K562 (cell line): Measurements from ENCODE around the gene TMSB4X. TPM values are rescaled to one million over a fixed set of nuclear protein-coding genes. Genes with fewer than 3 reads are reported as not detected.

ENCODE experiments used
- ADNP ChIP-seq: fragments of 200-800 bp; sonication (Bioruptor generic); IDR thresholded peaks from 2 replicates; pipeline ENCODE4 v1.6.1; 2016; ENCODE audit warnings: missing genetic modification characterization, missing compliant biosample characterization
- ATF1 ChIP-seq, 2 experiments: fragments of 450-650 bp in 1 of 2; IDR thresholded peaks; 2 replicates each; pipeline ENCODE4 v1.6.1; 2016; ENCODE audit warnings: missing compliant biosample characterization in 1 of 2, missing genetic modification characterization in 1 of 2
- CHD2 ChIP-seq: IDR thresholded peaks from 2 replicates; pipeline ENCODE4 v1.6.1; 2011; ENCODE audit warnings: low read depth, low read length
- ELF1 ChIP-seq: fragments of 200-800 bp; sonication (Bioruptor generic); IDR thresholded peaks from 2 replicates; pipeline ENCODE4 v1.6.1; 2016; ENCODE audit warnings: missing genetic modification characterization, missing compliant biosample characterization
- ELF2 ChIP-seq: fragments of 250-450 bp; sonication (Bioruptor Pico); IDR thresholded peaks from 2 replicates; pipeline ENCODE4 v1.5.0; 2021; ENCODE audit warnings: mild to moderate bottlenecking
- HNRNPUL1 ChIP-seq: fragments of 200-400 bp; formaldehyde crosslinking; IDR thresholded peaks from 2 replicates; pipeline ENCODE4 v1.6.1; 2017; ENCODE audit warnings: low read length
- ILK ChIP-seq: fragments of 450-650 bp; IDR thresholded peaks from 2 replicates; pipeline ENCODE4 v1.6.1; 2016; ENCODE audit warnings: missing genetic modification characterization, low read depth, mild to moderate bottlenecking, missing compliant biosample characterization, moderate library complexity, borderline replicate concordance
- KHSRP ChIP-seq: fragments of 450-650 bp; IDR thresholded peaks from 2 replicates; pipeline ENCODE4 v1.6.1; 2017
- PML ChIP-seq: IDR thresholded peaks from 2 replicates; pipeline ENCODE4 v1.6.1; 2012; ENCODE audit warnings: low read length, inconsistent platforms
- PPARD ChIP-seq: fragments of 250-450 bp; sonication (Bioruptor Pico); IDR thresholded peaks from 2 replicates; pipeline ENCODE4 v1.8.0; 2022; ENCODE audit warnings: inconsistent platforms, mild to moderate bottlenecking, moderate library complexity
- PRPF4 ChIP-seq: fragments of 200-400 bp; formaldehyde crosslinking; IDR thresholded peaks from one replicate; pipeline ENCODE4 v1.6.1; 2017; ENCODE audit warnings: low read length, low read depth, mild to moderate bottlenecking; ENCODE audit not compliant: insufficient read depth, poor library complexity, severe bottlenecking
- RCOR1 ChIP-seq, 2 experiments: IDR thresholded peaks; 2 replicates each; pipeline ENCODE4 v1.6.1; 2012; ENCODE audit warnings: low read depth in 2 of 2, low read length in 2 of 2, borderline replicate concordance in 1 of 2, improper control_type of control experiment in 1 of 2
- ZBTB26 ChIP-seq: fragments of 450-650 bp; formaldehyde crosslinking; IDR thresholded peaks from 2 replicates; pipeline ENCODE4 v1.4.0; 2022; ENCODE audit warnings: missing genetic modification characterization
- ZNF398 ChIP-seq: fragments of 250-450 bp; sonication (Bioruptor Pico); IDR thresholded peaks from 2 replicates; pipeline ENCODE4 v1.8.0; 2021; ENCODE audit warnings: moderate library complexity, mild to moderate bottlenecking, inconsistent platforms
- ZNF695 ChIP-seq: fragments of 450-650 bp; formaldehyde crosslinking; IDR thresholded peaks from 2 replicates; pipeline ENCODE4 v1.4.0; 2020; ENCODE audit warnings: mild to moderate bottlenecking, moderate library complexity
- ZNF79 ChIP-seq: fragments of 250-450 bp; sonication (Bioruptor Pico); IDR thresholded peaks from 2 replicates; pipeline ENCODE4 v1.4.0; 2020; ENCODE audit warnings: low read depth, mild to moderate bottlenecking, moderate library complexity
- ZNF830 ChIP-seq: fragments of 250-450 bp; sonication (Bioruptor Pico); IDR thresholded peaks from 2 replicates; pipeline ENCODE4 v1.5.0; 2021; ENCODE audit warnings: mild to moderate bottlenecking
- polyA plus RNA-seq, 8 experiments: library from polyadenylated mRNA; depleted of rRNA in 4 of 8; stranded (reverse) in 5 of 8; unstranded in 3 of 8; fragments of >200 nt; fragmentation: Nextera tagmentation in 2 of 8; fragmentation: Illumina TruSeq in 1 of 8; extraction: Ambion mirVana in 2 of 8; extraction: Trizol in 1 of 8; gene quantifications; 2 replicates each; pipeline versions ENCODE4 v1.2.1 to v1.2.3, GENCODE V29; 2011 to 2014; ENCODE audit warnings: inconsistent platforms in 1 of 8, missing spikeins in 1 of 8
- total RNA-seq, 7 experiments: library from RNA; depleted of rRNA in 6 of 7; stranded (reverse); fragments of >200 nt in 6 of 7; fragmentation: Illumina TruSeq in 2 of 7; extraction: Trizol in 2 of 7; gene quantifications; 2 replicates each; pipeline versions ENCODE4 v1.2.1 to v1.2.3, GENCODE V29; 2011 to 2021; ENCODE audit warnings: low replicate concordance in 1 of 7
- TF ChIP-seq, protein P1 (sequence below): fragments of 450-650 bp; formaldehyde crosslinking; IDR thresholded peaks from 2 replicates; pipeline ENCODE4 v1.4.0; 2020; ENCODE audit warnings: mild to moderate bottlenecking, mixed read lengths
- TF ChIP-seq, protein P2 (sequence below): fragments of 450-650 bp; IDR thresholded peaks from 2 replicates; pipeline ENCODE4 v1.6.1; 2016; ENCODE audit warnings: missing biosample characterization, missing genetic modification characterization
- TF ChIP-seq, protein P3 (sequence below): sonication (generic); formaldehyde crosslinking; IDR thresholded peaks from 2 replicates; pipeline ENCODE4 v1.4.0; 2020; ENCODE audit warnings: mild to moderate bottlenecking, missing genetic modification reagents

The TMSB4X gene
- total and polyA plus RNA-seq, 9 of the 15 experiments (the other 6 are each of a cell fraction or from before 2014, with no cell fraction given), result 1,035 to 2,035 (median 1,529) TPM

DNA sequence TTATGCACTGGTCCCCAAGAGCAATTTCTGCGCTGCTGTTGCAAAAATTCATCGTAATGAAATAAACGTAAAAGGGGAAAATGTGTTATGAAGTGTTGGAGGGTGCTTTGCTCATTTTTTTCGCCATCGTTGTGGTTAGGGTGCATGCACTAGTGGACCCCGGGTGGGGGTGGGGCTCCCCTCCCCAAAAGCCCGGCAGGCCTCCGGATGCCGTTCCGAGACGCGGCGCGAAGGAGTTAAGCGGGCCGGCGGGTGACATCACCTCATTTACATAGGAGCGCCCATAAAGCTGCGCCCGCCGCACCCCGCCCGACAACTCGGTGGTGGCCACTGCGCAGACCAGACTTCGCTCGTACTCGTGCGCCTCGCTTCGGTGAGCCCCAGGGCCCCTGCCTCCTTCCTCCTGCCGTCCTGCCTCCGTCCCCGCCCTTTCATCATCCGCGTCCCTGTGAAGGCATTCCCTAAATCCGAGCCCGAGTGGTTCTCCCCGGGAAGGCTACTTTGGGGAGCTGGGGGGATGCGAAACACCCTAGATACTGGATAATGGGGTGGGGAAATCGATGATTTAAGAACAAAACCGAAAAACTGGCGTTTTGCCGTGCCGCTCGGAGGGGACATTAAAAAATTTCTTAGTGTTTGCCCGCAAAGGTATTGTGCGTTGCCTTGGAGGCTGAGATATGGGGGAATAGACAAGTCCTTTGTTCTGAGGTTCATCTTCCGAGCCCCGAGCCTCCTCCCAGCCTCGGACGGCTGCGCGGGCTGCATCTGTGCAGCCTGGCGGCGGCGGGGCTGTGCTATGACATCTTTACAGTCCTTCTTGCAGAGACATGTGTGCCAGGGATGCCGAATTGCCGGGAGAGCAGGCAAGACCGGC is at the start of gene TMSB4X (continued):
- TF ChIP-seq ZNF398 (CRISPR knock-in tag) (no peak), ZNF830 (CRISPR knock-in tag) (no peak), HNRNPUL1 (no peak), ZNF695 (CRISPR knock-in tag) (no peak), KHSRP (no peak), ELF1 (peak; percentile 15; the same call in 1 of the 2 replicates), ADNP (no peak), ZBTB26 (CRISPR knock-in tag) (no peak), ATF1 (CRISPR knock-in tag; IDR thresholded peaks at IDR 0.05) (no peak), ATF1 (tag; IDR thresholded peaks at IDR 0.05) (peak; percentile 88), ZNF79 (CRISPR knock-in tag) (no peak), ELF2 (CRISPR knock-in tag) (no peak), CHD2 (no peak), PML (peak; percentile 90), RCOR1 (IDR thresholded peaks at IDR 0.05; ENCODE audit: borderline replicate concordance in 1 of 2, low read depth in 2 of 2, low read length in 2 of 2) (peak in 1 of 2 experiments; percentile 27; a peak in 1 of 4 replicates), ILK (tag) (no peak), PPARD (CRISPR knock-in tag) (no peak), PRPF4 (peak; percentile 50)
- TF ChIP-seq, protein P1, sequence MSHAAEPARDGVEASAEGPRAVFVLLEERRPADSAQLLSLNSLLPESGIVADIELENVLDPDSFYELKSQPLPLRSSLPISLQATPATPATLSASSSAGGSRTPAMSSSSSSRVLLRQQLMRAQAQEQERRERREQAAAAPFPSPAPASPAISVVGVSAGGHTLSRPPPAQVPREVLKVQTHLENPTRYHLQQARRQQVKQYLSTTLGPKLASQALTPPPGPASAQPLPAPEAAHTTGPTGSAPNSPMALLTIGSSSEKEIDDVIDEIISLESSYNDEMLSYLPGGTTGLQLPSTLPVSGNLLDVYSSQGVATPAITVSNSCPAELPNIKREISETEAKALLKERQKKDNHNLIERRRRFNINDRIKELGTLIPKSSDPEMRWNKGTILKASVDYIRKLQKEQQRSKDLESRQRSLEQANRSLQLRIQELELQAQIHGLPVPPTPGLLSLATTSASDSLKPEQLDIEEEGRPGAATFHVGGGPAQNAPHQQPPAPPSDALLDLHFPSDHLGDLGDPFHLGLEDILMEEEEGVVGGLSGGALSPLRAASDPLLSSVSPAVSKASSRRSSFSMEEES (CRISPR knock-in tag), result no peak
- TF ChIP-seq, protein P2, sequence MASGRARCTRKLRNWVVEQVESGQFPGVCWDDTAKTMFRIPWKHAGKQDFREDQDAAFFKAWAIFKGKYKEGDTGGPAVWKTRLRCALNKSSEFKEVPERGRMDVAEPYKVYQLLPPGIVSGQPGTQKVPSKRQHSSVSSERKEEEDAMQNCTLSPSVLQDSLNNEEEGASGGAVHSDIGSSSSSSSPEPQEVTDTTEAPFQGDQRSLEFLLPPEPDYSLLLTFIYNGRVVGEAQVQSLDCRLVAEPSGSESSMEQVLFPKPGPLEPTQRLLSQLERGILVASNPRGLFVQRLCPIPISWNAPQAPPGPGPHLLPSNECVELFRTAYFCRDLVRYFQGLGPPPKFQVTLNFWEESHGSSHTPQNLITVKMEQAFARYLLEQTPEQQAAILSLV, result no peak
- TF ChIP-seq, protein P3, sequence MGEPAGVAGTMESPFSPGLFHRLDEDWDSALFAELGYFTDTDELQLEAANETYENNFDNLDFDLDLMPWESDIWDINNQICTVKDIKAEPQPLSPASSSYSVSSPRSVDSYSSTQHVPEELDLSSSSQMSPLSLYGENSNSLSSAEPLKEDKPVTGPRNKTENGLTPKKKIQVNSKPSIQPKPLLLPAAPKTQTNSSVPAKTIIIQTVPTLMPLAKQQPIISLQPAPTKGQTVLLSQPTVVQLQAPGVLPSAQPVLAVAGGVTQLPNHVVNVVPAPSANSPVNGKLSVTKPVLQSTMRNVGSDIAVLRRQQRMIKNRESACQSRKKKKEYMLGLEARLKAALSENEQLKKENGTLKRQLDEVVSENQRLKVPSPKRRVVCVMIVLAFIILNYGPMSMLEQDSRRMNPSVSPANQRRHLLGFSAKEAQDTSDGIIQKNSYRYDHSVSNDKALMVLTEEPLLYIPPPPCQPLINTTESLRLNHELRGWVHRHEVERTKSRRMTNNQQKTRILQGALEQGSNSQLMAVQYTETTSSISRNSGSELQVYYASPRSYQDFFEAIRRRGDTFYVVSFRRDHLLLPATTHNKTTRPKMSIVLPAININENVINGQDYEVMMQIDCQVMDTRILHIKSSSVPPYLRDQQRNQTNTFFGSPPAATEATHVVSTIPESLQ, result no peak; the same call in 1 of the 2 replicates
